GM11168 (cell line): Measurements from ENCODE around the gene RTCB.

Source experiments
- in situ Hi-C: fragments of 300-500 bp; cut with MboI; formaldehyde crosslinking; loops from one replicate; pipeline ENCODE4 v1.12.0; 2022; ENCODE audit warnings: low sequenced_read_pairs; ENCODE audit not compliant: unreplicated experiment

RTCB gene

DNA sequence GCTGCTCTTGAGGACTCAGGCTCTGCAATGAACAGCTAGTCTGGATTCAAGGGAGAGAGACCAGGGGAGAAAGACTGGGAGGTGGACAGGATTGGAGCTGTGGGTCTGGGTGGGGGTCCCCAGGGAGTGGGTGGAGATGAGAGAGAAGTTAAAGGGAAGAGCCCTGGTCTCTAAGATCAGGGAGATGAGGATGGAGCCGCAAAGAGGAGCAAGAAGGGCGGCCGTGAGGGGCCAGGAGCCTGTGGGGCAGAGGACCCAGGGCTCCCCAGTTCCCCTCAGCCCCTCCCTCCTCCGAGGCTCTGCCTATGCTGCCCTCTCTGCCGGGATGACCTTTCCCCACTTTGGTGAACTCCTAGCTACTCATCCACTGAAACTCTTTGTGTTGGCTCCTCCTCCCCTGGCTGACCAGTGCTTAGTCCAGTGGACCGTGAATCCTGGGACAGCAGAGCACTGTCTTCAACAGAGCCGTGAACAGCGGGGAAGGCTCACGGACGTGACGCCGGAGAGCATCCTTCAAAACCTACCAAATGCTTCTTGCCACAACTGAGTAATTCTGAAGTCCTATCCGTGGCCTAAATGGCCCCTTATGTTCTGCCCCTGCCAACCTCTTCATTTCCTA is 70.8 kb downstream of the RTCB start:
- in situ Hi-C loops, result no loop called here

DNA sequence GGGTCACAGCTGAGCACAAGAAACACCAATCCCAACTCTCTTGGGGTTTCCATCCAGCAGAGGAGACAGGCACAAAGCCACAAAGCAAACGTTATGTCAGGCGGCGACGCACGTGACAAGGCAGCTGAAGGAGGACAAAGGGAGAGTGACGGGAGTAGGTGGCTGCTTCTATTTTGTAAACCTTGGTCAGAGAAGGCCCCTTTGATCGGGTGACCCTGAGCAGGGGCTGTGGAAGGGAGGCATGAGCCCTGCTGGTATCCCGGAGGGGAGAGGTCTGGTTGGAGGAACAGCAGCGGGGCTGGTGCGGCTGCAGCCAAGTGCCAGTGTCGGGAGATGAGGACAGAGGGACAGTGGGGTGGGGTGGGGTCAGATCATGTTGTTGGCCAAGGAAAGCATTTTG is 71.6 kb downstream of the RTCB start:
- in situ Hi-C loops, result no loop called here

DNA sequence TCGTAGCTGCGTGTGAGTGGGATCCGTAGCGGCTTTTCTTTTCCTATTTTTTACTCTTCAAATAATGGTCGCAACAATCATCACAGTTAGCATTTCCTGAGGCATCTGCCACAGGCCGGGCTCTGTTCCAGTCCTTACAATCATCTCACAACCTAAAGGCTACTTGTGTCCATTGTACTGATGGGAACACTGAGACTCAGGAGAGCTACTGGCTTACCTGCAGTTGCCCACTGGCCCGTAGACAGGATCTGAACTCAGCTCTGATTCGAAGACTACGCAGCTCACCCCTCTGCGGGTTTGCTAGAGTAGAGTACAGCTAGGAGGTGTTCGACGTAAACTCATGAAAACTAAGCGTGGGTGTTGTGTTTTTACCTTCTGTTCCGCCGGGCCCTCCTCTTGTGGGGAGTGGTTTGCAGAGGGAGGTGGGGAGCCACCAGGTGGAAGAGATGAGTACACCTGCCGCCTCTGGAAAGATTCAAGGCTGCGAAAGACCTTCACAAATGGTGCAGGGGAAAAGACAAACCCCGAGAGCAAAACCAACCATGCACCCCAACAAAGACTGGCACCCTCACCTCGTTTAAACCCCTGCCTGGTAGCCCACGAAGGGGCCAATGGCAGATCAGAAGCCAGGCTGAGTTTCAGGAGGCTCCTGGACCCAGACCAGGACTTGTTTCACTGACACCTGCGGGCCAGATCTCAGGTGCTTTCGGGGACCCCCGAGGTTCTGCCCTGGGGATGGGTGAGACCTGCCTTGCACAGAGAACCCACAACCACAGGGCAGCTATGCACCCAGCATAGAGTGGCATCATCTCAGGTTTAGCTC is 72.6 kb downstream of the RTCB start:
- in situ Hi-C loops, result no loop called here

DNA sequence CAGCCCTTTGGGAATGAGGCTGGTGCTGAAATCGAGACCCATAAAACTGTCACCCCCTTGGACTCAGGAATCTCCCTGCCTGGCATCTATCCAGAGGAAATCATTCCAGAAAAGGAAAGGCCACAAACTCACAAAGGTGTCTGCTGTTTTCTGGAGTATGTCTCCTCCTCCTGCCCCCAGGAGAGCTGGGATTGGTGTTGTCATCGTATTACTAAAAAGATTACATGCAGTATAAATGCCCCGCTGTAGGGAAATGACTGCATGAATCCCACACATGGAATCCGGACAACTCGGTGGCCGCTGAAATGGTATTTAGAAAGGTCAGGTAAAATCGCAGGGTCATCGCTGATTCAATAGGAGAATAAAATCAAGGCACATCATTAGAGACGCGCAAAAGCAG is 73.3 kb downstream of the RTCB start:
- in situ Hi-C loops, result no loop called here
